ENCODE results near the gene SHPK.
A peak's percentile ranks its signal among the peaks of the same experiment; 100 is the strongest.

Gene SHPK, protein sequence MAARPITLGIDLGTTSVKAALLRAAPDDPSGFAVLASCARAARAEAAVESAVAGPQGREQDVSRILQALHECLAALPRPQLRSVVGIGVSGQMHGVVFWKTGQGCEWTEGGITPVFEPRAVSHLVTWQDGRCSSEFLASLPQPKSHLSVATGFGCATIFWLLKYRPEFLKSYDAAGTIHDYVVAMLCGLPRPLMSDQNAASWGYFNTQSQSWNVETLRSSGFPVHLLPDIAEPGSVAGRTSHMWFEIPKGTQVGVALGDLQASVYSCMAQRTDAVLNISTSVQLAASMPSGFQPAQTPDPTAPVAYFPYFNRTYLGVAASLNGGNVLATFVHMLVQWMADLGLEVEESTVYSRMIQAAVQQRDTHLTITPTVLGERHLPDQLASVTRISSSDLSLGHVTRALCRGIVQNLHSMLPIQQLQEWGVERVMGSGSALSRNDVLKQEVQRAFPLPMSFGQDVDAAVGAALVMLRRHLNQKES

GRCh38 chr17:3636154-3636907, at the start of gene SHPK, which contains the start of gene CTNS:
Gene SHPK (minus strand): TSS chr17:3636250. CDS start chr17:3636219, 31 bp downstream.
Gene CTNS (plus strand): TSS chr17:3636760. CDS start chr17:3640207, 3,447 bp downstream.
- DNase-seq = peak; percentile 82

DNA sequence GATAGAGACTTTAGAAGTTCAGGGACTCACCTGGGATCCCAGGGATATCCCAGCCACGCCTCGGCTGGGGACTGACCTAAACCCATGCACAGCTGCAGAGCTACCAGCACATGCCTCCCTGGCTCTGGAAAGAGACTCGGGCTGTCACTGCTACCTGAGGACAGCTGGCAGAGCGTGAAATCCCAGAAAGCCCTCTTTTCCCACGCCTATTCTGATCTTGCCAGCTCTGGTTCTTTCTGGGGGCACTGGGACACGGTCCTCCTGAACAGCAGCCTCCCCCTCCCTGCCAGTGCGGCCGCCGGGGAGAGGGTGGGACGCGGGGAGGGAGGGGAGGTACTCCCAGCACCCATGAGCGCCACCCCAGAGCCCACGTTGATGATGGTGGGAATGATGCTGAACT, 49.1 kb upstream of the SHPK start:
- no peak for DNase-seq

DNA sequence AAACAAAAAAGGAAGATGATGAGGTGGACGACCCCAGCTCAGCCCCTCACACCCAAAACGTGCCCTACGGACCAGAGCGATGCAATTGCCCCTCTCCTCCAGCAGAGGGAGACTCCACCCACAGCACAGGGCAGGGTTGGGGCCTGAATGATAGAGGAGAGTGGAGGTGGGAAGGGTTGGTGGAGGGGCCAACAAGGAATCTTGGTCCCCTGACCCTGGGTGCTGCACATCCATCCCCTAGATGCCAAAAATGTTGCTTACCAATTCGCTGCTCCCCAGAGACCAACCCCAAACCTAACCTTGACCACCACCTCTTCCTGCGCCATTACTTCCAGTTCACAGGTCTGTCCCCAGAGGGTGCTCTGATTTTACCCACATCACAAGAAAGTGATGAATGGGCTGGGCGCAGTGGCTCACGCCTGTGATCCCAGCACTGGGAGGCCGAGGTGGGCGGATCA, 47.0 kb upstream of the SHPK start:
- no peak for DNase-seq

- no peak for DNase-seq
Observed at GRCh38 chr17:3682033-3682432, 46.0 kb upstream of the SHPK start.

DNA sequence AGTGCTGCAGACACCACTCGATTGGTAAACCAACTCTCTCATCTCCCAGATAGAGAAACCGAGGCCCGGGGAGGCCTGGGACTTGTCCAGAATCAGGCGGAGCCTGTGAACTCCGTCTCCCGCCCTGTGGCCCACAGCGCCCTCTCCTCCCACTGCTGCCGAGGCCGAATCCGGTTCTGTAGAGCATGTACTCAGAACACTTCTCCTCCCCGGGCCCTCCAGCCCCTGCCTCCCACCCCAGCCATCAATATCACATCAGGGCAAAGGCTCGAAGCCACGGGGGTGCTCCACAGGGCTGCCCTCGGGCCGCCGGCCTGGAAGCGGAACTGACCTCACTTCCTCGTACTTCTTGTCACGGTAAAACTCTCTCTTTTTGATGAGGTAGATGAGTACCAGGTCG, 45.5 kb upstream of the SHPK start:
- DNase-seq = no peak

GRCh38 chr17:3681057-3681456, 45.0 kb upstream of the SHPK start:
- no peak for DNase-seq

DNA sequence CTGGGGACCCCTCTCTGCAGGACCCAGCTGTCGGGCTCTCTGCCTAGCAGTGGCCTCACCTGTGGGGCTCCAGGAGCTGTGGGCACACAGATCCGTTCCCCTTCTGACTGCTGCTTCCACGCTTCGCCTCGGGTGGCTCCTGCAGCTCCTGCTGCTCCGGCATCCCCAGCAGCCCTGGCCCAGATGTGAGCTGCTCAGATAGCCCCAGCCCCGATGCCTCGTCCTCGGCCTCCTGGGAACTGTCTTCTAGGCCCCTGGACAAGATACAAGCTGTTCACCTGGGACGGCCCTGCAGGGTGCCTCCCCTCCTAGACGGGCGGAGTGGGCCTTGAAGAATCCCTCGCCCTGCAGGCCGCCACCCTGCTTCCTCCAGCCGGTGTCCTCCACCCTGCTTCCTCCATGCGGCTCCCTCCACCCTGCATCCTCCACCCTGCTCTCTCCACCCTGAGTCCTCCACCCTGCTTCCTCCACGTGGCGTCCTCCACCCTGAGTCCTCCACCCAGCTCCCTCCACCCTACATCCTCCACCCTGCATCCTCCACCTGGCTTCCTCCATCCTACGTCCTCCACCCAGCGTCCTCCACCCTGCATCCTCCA, 43.6 kb upstream of the SHPK start:
- DNase-seq = no peak

- DNase-seq = no peak
Observed at GRCh38 chr17:3678821-3679530, 42.9 kb upstream of the SHPK start.

GRCh38 chr17:3678095-3678820, 42.2 kb upstream of the SHPK start:
- no peak for DNase-seq

DNA sequence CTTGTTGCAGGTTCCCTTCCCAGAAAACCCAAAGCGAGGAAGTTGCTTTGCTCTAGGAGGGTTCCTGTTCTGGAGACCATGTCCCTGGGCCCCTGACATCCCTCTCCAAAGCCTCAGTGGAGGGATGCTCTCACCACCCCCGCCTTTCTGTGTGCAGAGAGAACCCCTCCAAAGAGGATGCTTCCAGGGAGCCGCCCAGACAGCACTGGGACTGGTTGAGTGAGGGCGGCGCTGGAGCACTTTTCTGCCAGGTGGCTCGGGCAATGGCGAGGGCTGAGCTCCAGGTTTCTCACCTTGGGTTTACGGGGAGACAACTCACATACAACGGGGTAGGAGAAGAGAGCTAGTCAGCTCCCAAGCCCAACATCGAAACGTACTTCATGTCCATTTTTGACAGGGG, 39.8 kb upstream of the SHPK start:
- no peak for DNase-seq

- no peak for DNase-seq
Observed at GRCh38 chr17:3672571-3672970, 36.5 kb upstream of the SHPK start.

DNA sequence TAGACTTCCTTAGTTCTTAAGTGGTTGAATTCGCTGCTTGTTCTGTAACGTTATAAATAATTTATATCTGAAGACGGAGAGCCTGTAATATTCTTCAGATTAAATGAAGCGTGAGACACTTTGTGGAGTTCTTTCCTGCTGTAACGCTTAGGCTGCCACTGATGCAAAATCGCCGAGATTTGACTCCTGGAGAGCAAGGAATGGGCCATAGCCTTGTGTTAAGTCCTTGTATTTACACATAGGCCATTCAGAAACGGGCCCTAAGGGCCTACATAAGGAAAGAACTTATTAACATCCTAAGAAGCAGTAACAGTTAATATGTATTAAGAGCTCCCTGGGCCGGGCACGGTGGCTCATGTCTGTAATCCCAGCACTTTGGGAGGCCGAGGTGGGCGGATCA, 33.5 kb upstream of the SHPK start:
- no peak for DNase-seq

DNA sequence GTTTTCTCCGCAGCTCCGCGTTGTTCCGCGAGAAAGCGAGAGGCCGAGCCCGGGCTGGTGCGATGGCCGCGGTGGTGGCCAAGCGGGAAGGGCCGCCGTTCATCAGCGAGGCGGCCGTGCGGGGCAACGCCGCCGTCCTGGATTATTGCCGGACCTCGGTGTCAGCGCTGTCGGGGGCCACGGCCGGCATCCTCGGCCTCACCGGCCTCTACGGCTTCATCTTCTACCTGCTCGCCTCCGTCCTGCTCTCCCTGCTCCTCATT, 33.0 kb upstream of the SHPK start:
- DNase-seq = no peak

GRCh38 chr17:3668279-3669084, 32.4 kb upstream of the SHPK start, which contains the start of the genes EMC6 and TAX1BP3:
Gene EMC6 (plus strand): TSS chr17:3668812. CDS start chr17:3669147, 335 bp downstream.
Gene TAX1BP3 (minus strand): TSS chr17:3668578. CDS start chr17:3668526, 52 bp downstream.
- peak; percentile 87 for DNase-seq

DNA sequence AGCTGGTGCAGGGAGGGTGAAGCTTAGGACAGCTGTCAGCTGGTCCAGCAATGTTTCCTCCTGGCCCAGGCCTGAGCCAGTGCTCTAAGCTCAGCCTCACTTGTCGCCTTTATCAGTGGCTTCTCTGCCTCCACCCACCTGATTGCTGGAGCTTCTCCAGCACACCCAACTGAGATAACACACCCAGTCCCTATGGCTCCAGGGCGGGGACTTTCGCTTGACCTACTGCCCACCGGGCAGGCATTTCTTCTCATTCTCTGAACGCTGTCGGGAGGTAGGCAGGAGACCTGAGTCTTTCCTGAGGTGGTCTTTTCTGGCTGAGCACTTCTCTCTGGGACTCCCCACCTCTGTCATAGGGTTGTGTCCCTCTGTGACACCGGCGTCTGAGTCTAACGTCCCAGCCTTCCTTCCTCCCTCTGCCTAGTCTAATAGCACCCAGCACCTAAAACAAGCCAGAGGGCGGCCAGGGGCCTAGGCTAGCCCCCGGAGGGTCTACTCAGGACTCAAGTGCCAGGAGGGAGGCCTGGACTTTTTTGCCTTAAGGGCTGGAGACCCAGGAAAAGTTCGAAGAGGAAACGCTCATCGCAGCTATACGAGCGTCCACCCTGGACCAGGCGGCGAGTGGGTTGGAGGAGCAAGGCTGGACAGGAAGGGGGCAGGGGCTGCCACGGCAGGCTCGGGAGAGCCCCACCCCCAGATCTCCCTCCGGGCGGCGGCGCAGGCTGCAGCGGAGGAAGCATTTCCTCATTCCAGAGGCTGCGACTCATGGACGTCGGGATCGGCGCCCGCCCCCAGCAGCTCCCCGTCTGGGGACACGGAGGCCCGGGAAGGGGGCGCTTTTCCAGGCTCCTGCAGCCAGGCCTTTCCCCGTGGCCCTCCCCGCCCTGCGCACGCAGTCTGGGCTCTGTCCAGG, 31.6 kb upstream of the SHPK start:
- no peak for DNase-seq

- no peak for DNase-seq
Observed at GRCh38 chr17:3666516-3666915, 30.5 kb upstream of the SHPK start.

- no peak for DNase-seq
Observed at GRCh38 chr17:3665834-3666233, 29.8 kb upstream of the SHPK start.

DNA sequence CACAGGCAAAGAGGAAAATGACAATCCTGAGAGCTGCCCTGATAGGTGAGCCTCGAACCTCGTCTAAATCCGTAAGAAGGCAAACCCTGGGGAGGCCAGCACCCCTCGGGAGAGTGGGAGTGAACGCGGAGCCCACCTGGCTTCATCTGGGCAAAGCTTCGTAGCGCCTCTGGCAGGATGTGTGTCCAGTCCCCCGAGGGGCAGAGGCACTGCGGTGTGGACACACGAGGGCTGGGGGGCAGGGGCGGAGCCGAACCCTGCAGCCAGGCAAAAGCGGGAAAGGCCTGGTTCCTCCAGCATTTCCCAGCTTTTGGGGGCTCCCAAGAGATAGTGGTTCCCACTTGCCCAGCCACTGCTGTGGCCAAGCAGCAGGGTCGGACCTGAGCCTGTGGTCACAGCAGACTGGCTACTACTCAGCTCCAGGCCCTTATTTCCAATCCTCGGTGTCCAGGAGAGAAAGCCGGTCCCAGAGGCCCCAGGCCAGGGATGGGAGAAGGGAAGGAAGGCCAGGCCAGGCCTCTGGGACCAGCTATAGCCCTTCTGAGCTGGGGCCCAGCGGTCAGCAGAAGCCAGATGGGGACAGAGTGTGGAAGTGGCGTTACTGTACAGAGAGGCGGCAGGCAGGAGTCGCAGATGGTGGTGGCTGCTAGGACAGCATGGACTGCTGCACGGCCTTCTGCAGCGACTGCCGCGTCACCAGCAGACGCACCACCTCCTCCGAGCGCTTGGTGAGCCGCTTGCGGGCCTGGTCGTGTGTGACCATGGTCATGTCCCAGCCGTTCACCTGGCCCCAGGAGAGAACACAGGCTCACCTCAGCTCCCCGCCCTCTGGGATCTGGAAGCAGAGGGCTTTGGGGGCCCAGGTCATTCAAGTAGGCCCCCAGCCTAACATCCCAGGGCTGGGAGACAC, 27.3 kb upstream of the SHPK start:
- no peak for DNase-seq

GRCh38 chr17:3660311-3660891, 24.4 kb upstream of the SHPK start:
- no peak for DNase-seq
